ENCODE data around the gene MYO16.
"Not testable (repeated sequence)": the region's sequence is repeated elsewhere in the genome, so short reads cannot be mapped to it uniquely, and the experiment has no call there.

MYO16 gene

GRCh38 chr13:109204657-109205056 lies 575.2 kb downstream of the MYO16 start:
- no peak for DNase-seq

- DNase-seq, result no peak
Observed at GRCh38 chr13:109205315-109205714, 575.9 kb downstream of the MYO16 start.

GRCh38 chr13:109206616-109207015 lies 577.2 kb downstream of the MYO16 start:
- no peak for DNase-seq

DNA sequence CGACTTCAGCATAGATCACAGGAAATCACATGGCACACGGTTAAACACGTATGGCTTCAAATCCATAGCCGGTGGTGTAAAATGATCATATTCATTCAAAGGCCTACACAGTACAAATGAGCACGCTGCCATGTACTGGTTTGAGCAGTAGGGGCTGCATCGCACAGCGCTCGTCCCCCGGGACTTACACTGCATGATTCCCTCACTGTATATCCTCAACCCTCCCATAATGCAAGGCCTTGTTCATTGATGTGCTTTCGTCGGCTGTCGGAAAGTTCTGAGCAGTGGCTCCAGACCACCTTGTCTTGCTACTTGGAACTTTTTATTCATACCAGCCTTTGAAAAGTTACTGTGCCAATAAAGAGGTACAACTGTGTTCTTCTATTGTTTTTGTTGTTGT lies 578.2 kb downstream of the MYO16 start:
- no peak for DNase-seq

GRCh38 chr13:109208522-109208921 lies 579.1 kb downstream of the MYO16 start:
- DNase-seq, result no peak

GRCh38 chr13:109209526-109209925 lies 580.1 kb downstream of the MYO16 start:
- DNase-seq, result no peak

GRCh38 chr13:109211616-109212015 lies 582.2 kb downstream of the MYO16 start:
- no peak for DNase-seq

- DNase-seq, result no peak
Observed at GRCh38 chr13:109212650-109213049, 583.2 kb downstream of the MYO16 start.

- no peak for DNase-seq
Observed at GRCh38 chr13:109213714-109214113, 584.3 kb downstream of the MYO16 start.

DNA sequence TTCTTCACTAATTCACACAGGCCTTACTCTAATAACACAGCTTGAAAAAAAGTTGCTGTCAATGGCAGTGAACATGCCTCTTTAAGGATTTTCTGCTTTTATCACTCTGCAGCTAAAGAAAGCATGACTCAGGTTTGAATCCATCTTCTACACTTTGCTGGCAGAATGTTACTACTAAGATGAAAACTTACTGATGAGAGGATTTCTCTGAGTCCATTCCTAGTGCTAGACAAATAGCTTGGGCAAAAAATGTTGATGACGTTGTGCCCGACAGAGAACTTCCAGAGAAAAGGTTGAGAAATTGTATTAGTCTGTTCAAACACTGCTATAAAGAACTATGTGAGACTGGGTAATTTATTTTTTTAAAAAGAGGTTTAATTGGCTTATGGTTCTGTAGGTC lies 585.0 kb downstream of the MYO16 start:
- DNase-seq, result no peak

- no peak for DNase-seq
Observed at GRCh38 chr13:109215377-109215776, 586.0 kb downstream of the MYO16 start.

- not testable (repeated sequence) for DNase-seq
Observed at GRCh38 chr13:109217510-109217909, 588.1 kb downstream of the MYO16 start.

DNA sequence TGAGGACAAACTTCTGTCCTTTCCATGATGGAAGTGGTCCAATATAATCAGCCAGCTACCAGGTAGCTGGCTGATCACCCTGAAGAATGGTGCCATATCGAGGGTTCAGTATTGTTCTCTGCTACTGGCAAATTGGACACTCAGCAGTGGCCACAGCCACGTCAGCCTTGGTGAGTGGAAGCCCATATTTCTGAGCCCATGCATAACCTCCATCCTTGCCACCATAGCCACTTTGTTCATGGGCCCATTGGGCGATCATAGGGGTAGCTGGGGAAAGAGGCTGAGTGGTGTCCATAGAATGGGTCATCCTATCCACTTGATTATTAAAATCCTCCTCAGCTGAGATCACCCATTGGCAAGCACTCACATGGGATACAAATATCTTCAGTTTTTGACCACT lies 591.2 kb downstream of the MYO16 start:
- no peak for DNase-seq

DNA sequence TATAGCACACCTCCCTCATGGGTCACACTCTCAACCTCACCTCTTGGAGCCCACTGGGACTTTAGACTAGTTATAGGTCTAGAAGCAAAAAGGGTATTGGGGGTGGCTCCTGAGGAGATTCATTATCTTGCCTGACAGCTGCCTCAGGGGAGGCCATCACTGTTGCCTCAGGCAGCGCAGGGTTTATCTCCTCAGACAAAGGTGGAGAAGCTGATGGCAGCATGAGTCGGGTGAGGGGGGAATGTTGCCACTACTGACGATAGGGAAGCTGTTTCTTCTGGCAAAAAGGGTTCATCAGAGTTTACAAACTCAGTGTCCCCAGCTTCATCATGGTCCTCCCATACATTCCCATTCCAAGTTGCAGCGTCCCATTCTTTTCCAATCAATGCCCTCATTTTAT lies 594.6 kb downstream of the MYO16 start:
- DNase-seq, result no peak

GRCh38 chr13:109226631-109227030 lies 597.2 kb downstream of the MYO16 start:
- no peak for DNase-seq

- no peak for DNase-seq
Observed at GRCh38 chr13:109227344-109227940, 598.0 kb downstream of the MYO16 start.

DNA sequence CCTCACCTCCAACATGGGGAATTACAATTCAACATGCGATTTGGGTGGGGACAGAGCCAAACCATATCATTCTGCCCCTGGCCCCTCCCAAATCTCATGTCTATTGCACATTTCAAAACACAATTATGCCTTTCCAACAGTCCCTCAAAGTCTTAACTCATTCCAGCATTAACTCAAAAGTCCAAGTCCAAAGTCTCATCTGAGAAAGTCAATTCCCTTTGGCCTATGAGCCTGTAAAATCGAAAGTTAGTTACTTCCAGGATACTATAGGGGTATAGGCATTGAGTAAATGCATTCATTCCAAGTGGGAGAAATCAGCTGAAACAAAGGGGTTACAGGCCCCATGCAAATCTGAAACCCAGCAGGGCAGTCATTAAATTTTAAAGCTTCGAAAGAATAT lies 598.8 kb downstream of the MYO16 start:
- no peak for DNase-seq

- no peak for DNase-seq
Observed at GRCh38 chr13:109231888-109232287, 602.5 kb downstream of the MYO16 start.

GRCh38 chr13:109233293-109233692 lies 603.9 kb downstream of the MYO16 start:
- no peak for DNase-seq

GRCh38 chr13:109235901-109236300 lies 606.5 kb downstream of the MYO16 start:
- DNase-seq, result no peak

DNA sequence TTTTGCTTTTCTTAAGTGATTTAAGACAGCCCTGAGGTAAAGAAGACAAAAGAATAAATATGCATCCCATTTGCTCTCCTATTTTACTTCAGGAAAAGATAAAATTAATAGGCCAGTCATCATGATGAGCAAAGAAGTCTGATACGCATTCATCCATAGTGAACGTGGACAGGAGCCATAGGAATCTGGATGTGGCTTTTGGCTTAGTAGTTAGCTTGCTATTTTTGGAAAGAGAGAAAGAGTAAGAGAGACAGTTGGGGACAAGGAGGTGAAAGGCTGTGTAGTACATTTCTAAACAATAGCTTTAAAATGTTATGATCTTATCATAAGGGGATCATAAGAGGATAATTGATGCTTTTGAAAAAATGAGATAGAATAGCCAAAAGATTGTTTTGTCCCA lies 611.7 kb downstream of the MYO16 start:
- no peak for DNase-seq

GRCh38 chr13:109243311-109243951 lies 614.0 kb downstream of the MYO16 start:
- no peak for DNase-seq

GRCh38 chr13:109244566-109244965 lies 615.2 kb downstream of the MYO16 start:
- DNase-seq, result no peak

GRCh38 chr13:109246001-109246400 lies 616.6 kb downstream of the MYO16 start:
- no peak for DNase-seq

Measured in suppressor macrophage (primary cell).